GM19099 (cell line): ENCODE results near the gene NOVA1.

ENCODE experiments used
- POLR2A ChIP-seq: IDR thresholded peaks from 3 replicates; pipeline ENCODE4 v1.6.1; 2011; ENCODE audit warnings: low read depth; ENCODE audit not compliant: insufficient read length; ENCODE audit errors: extremely low read depth

The NOVA1 gene

GRCh38 chr14:26596543-26597061, 1.2 kb downstream of the NOVA1 start:
- TF ChIP-seq POLR2A: no peak

- no peak for TF ChIP-seq POLR2A
Measured at GRCh38 chr14:26595926-26596542, 1.8 kb downstream of the NOVA1 start.

GRCh38 chr14:26594756-26595545, 2.9 kb downstream of the NOVA1 start:
- TF ChIP-seq POLR2A: no peak

- TF ChIP-seq POLR2A: no peak
Measured at GRCh38 chr14:26594148-26594547, 3.7 kb downstream of the NOVA1 start.

- TF ChIP-seq POLR2A: no peak
Measured at GRCh38 chr14:26593357-26593756, 4.5 kb downstream of the NOVA1 start.

GRCh38 chr14:26589925-26590324, 7.9 kb downstream of the NOVA1 start:
- TF ChIP-seq POLR2A: no peak

GRCh38 chr14:26577711-26578110, 20.1 kb downstream of the NOVA1 start:
- TF ChIP-seq POLR2A: no peak

GRCh38 chr14:26554069-26554772, 43.6 kb downstream of the NOVA1 start:
- no peak for TF ChIP-seq POLR2A

GRCh38 chr14:26549571-26549970, 48.3 kb downstream of the NOVA1 start:
- no peak for TF ChIP-seq POLR2A

GRCh38 chr14:26548406-26548805, 49.4 kb downstream of the NOVA1 start:
- no peak for TF ChIP-seq POLR2A

- no peak for TF ChIP-seq POLR2A
Measured at GRCh38 chr14:26538176-26538575, 59.7 kb downstream of the NOVA1 start.

GRCh38 chr14:26531894-26532293, 65.9 kb downstream of the NOVA1 start:
- TF ChIP-seq POLR2A: no peak

- TF ChIP-seq POLR2A: no peak
Measured at GRCh38 chr14:26528415-26529182, 69.2 kb downstream of the NOVA1 start.

GRCh38 chr14:26527095-26527494, 70.7 kb downstream of the NOVA1 start:
- no peak for TF ChIP-seq POLR2A

GRCh38 chr14:26526137-26526536, 71.7 kb downstream of the NOVA1 start:
- TF ChIP-seq POLR2A: no peak
